ENCODE results near the gene ACP7.

DNA sequence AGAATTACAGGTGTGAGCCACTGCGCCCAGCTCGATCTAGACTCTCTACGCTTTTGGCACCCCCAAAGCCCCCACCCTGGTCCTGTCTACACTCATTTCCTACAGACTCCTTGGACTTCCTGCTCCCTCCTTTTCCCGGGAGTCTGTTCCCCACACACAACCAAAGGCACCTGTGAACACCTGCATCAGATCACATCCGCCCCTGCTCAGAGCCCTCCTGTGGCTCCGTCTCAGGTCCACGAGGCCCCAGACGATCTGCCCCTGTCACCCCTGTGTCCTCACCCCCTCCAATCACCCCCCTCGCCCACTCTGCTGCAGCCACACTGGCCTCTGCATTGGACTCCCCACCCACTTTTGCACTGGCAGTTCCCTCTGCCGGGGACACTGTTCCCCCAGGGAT, 29.0 kb downstream of the ACP7 start:
- TF ChIP-seq, protein P1, sequence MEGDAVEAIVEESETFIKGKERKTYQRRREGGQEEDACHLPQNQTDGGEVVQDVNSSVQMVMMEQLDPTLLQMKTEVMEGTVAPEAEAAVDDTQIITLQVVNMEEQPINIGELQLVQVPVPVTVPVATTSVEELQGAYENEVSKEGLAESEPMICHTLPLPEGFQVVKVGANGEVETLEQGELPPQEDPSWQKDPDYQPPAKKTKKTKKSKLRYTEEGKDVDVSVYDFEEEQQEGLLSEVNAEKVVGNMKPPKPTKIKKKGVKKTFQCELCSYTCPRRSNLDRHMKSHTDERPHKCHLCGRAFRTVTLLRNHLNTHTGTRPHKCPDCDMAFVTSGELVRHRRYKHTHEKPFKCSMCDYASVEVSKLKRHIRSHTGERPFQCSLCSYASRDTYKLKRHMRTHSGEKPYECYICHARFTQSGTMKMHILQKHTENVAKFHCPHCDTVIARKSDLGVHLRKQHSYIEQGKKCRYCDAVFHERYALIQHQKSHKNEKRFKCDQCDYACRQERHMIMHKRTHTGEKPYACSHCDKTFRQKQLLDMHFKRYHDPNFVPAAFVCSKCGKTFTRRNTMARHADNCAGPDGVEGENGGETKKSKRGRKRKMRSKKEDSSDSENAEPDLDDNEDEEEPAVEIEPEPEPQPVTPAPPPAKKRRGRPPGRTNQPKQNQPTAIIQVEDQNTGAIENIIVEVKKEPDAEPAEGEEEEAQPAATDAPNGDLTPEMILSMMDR (IDR thresholded peaks at IDR 0.05) = no peak
- no peak for TF ChIP-seq POLR2A (IDR thresholded peaks at IDR 0.05)

All from adrenal gland (tissue), 5 donors.